ENCODE measurements around the gene ZDHHC24.

DNA sequence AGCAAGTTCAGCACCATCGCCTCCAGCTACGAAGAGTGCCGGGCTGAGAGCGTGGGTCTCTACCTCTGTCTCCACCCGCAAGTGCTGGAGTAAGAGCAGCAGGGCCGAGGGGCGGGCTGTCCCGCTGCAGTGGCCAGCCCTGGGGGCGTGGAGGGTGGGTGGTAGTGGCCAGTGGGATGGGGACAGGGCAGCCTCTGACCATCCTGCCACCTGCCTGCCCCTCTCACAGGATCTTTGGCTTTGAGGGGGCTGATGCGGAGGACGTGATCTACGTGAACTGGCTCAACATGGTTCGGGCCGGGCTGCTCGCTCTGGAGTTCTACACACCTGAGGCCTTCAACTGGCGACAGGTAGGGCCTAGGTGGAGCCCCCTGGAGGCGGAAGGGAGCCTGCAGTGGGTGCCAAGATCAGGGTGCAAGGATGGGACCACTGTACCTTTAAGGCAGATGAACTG lies 50.4 kb downstream of the ZDHHC24 start:
- TF ChIP-seq, protein P1, sequence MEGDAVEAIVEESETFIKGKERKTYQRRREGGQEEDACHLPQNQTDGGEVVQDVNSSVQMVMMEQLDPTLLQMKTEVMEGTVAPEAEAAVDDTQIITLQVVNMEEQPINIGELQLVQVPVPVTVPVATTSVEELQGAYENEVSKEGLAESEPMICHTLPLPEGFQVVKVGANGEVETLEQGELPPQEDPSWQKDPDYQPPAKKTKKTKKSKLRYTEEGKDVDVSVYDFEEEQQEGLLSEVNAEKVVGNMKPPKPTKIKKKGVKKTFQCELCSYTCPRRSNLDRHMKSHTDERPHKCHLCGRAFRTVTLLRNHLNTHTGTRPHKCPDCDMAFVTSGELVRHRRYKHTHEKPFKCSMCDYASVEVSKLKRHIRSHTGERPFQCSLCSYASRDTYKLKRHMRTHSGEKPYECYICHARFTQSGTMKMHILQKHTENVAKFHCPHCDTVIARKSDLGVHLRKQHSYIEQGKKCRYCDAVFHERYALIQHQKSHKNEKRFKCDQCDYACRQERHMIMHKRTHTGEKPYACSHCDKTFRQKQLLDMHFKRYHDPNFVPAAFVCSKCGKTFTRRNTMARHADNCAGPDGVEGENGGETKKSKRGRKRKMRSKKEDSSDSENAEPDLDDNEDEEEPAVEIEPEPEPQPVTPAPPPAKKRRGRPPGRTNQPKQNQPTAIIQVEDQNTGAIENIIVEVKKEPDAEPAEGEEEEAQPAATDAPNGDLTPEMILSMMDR (IDR thresholded peaks at IDR 0.05; ENCODE audit: low read length), result peak; percentile 35
- TF ChIP-seq EZH2 (optimal IDR thresholded peaks at IDR 0.05; ENCODE audit: low read depth, low read length) (no peak), EZH2phosphoT487 (IDR thresholded peaks at IDR 0.05; ENCODE audit: low read length) (no peak)
